ENCODE measurements around the gene GHR. TPM values are rescaled to one million over a fixed set of nuclear protein-coding genes. Genes with fewer than 3 reads are reported as not detected.

GHR gene
- total and polyA plus RNA-seq, 2 of the 8 experiments (the other 6 are each of a cell fraction or from before 2014, with no cell fraction given): 0.15 to 0.19 TPM

GRCh38 chr5:42553461-42553860 lies 130.2 kb downstream of the GHR start:
- Histone ChIP-seq H2BK15ac (ENCODE audit: low read length) (no peak overlapping the region), H3K9ac (replicated peaks in 1 of 4; ENCODE audit: extremely low read depth in 1 of 4, low read depth in 3 of 4, low read length in 3 of 4) (no peak overlapping the region), H2AK5ac (ENCODE audit: low read depth, low read length) (no peak overlapping the region), H3K36me3 (ENCODE audit: control insufficient read depth in 2 of 4, insufficient read depth in 4 of 4, low read length in 3 of 4) (no peaks in the 10 kb centered on the region), H2AFZ (ENCODE audit: low read length) (peak overlapping the region; percentile 79; the same call in 1 of the 2 replicates), H4K20me1 (replicated peaks in 1 of 2; ENCODE audit: control insufficient read depth in 1 of 2, insufficient read depth in 2 of 2, low read length in 2 of 2) (no peaks in the 10 kb centered on the region), H3K14ac (ENCODE audit: insufficient read length) (no peak overlapping the region), H3K4ac (replicated peaks; ENCODE audit: insufficient read length, low read depth, low read length) (no peak overlapping the region), H4K5ac (ENCODE audit: insufficient read length, low read depth, low read length) (no peak overlapping the region), H2BK20ac (ENCODE audit: low read length) (no peak overlapping the region), H2BK120ac (replicated peaks; ENCODE audit: low read depth, low read length) (no peak overlapping the region), H3K4me3 (ENCODE audit: extremely low read depth in 1 of 4, insufficient read depth in 2 of 4, low read depth in 3 of 4, low read length in 4 of 4) (no peak overlapping the region), H3K79me2 (ENCODE audit: control insufficient read depth in 1 of 2, insufficient read depth in 2 of 2, low read length in 2 of 2) (no peaks in the 10 kb centered on the region), H3K18ac (ENCODE audit: extremely low read depth, low read length) (no peak overlapping the region), H3K56ac (replicated peaks; ENCODE audit: insufficient read length, low read depth, low read length) (no peak overlapping the region), H3K23me2 (ENCODE audit: low read depth, low read length) (no peaks in the 10 kb centered on the region), H3K27ac (ENCODE audit: low read depth, low read length) (no peak overlapping the region), H3K4me1 (replicated peaks in 1 of 4; ENCODE audit: control insufficient read depth in 3 of 4, insufficient read depth in 4 of 4, low read length in 3 of 4) (no peaks in the 10 kb centered on the region), H3K27me3 (replicated peaks in 1 of 4; ENCODE audit: control insufficient read depth in 3 of 4, extremely low read depth in 1 of 4, insufficient read depth in 3 of 4, low read length in 3 of 4) (no peaks in the 10 kb centered on the region), H2BK5ac (ENCODE audit: low read depth, low read length) (no peak overlapping the region), H2BK12ac (ENCODE audit: low read depth, low read length) (no peak overlapping the region), H3K79me1 (ENCODE audit: low read depth, low read length) (no peaks in the 10 kb centered on the region), H4K91ac (replicated peaks; ENCODE audit: insufficient read length, low read length) (no peak overlapping the region), H3K9me3 (ENCODE audit: insufficient read depth in 2 of 2, low read depth in 1 of 2, low read length in 1 of 2) (no peaks in the 10 kb centered on the region), H3K23ac (ENCODE audit: insufficient read length) (no peak overlapping the region), H3K4me2 (ENCODE audit: insufficient read depth in 1 of 2, low read depth in 2 of 2, low read length in 2 of 2) (no peak overlapping the region), H4K8ac (ENCODE audit: extremely low read depth, insufficient read depth, low read length) (no peak overlapping the region)
- CTCF ChIA-PET (ENCODE audit: partially characterized antibody): no interaction called here
- 78% methylated on average over 4 of the region's 4 CpGs; no CpG with 5 or more reads in 1 of the 2 experiments for WGBS, 2 experiments (ENCODE audit: extremely low coverage in 1 of 2, insufficient coverage in 1 of 2, insufficient read length in 1 of 2, insufficient replicate concordance in 2 of 2, low coverage in 1 of 2, low lambda C conversion rate in 2 of 2, missing lambda C conversion rate in 1 of 2)
- FAIRE-seq (no peak), DNase-seq (ENCODE audit: low read depth in 1 of 2, low spot score in 2 of 2) (no peak)
- POLR2A ChIA-PET (ENCODE audit: partially characterized antibody): no interaction called here
- TF ChIP-seq, protein P1, sequence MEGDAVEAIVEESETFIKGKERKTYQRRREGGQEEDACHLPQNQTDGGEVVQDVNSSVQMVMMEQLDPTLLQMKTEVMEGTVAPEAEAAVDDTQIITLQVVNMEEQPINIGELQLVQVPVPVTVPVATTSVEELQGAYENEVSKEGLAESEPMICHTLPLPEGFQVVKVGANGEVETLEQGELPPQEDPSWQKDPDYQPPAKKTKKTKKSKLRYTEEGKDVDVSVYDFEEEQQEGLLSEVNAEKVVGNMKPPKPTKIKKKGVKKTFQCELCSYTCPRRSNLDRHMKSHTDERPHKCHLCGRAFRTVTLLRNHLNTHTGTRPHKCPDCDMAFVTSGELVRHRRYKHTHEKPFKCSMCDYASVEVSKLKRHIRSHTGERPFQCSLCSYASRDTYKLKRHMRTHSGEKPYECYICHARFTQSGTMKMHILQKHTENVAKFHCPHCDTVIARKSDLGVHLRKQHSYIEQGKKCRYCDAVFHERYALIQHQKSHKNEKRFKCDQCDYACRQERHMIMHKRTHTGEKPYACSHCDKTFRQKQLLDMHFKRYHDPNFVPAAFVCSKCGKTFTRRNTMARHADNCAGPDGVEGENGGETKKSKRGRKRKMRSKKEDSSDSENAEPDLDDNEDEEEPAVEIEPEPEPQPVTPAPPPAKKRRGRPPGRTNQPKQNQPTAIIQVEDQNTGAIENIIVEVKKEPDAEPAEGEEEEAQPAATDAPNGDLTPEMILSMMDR (IDR thresholded peaks at IDR 0.05; ENCODE audit: control extremely low read depth in 1 of 3, insufficient read depth in 1 of 3, low read depth in 1 of 3, low read length in 3 of 3): no peak
- TF ChIP-seq RNF2 (IDR thresholded peaks at IDR 0.05; ENCODE audit: borderline replicate concordance, low read depth, low read length, missing control alignments, poor library complexity, severe bottlenecking): no peak
- no peak for TF ChIP-seq RBBP5 (IDR thresholded peaks at IDR 0.05; ENCODE audit: borderline replicate concordance, low read depth, low read length)
- no peak for TF ChIP-seq JUN (IDR thresholded peaks at IDR 0.05; ENCODE audit: low read depth, low read length)

Measured in H1 (cell line).